GM19025 (cell line): ENCODE data around the gene LGR6.
"Not testable (repeated sequence)": the region's sequence is repeated elsewhere in the genome, so short reads cannot be mapped to it uniquely, and the experiment has no call there.

Experiments
- ATAC-seq: cut with Tn5 transposase; IDR thresholded peaks from one replicate; pipeline ENCODE4 v1.9.1; 2021; ENCODE audit warnings: mild to moderate bottlenecking, low read depth, moderate library complexity; ENCODE audit not compliant: unreplicated experiment

LGR6 gene

DNA sequence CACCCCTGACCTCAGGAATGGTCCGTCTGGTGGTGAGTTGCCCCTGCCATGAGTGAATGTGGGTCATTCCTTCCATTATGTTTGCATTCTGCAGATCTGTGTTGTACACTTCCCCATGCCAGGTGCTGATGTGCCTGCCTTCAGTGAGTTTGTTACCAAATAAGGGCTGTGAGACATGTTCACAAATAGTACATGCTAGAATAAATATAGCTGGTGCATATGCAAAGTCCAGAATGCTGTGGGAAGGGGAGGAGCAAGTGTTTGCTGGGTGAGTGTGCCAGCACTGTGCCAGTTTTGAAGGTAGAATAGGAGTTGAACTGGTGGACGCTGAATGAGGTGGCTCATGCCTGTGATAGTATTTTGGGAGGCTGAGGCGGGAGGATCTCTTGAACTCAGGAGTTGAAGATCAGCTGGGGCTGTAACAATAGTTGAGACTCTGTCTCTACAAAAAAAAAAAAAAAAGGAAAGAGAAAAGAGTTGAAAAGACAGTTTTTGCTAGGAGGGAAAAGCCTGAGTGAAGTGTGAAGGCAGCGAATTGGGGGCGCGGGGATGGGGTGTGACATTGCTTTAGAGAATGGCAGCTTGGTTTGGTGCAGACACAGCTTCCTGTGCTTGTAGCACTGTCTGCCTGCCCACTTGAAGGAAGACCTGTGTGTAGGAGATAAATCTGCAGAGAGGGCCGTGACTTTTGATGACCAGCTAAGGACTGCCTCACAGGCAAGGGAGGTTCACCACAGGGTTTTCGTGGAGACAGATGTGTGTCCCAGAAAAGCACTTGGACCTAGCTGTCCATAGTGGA lies 61.1 kb downstream of the LGR6 start:
- ATAC-seq: no peak

DNA sequence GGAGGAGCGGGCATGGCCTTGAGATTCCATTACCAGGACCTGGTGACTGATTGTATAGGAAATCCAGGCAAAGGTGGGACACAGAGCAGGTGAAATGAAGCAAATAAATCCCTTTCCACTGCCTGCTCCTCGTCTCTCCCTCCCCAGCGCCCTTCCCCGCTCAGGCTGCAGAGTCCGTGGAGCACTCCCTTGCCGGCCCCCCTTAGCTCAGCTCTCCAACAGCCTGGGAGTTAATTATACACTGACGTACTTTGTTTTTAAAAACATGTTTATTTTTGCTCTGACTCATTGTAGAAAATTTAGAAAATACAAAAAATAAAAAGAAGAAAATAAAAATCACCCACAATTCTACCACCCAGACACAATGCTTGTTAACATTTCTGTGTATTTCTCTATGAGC lies 61.7 kb downstream of the LGR6 start:
- ATAC-seq: no peak

DNA sequence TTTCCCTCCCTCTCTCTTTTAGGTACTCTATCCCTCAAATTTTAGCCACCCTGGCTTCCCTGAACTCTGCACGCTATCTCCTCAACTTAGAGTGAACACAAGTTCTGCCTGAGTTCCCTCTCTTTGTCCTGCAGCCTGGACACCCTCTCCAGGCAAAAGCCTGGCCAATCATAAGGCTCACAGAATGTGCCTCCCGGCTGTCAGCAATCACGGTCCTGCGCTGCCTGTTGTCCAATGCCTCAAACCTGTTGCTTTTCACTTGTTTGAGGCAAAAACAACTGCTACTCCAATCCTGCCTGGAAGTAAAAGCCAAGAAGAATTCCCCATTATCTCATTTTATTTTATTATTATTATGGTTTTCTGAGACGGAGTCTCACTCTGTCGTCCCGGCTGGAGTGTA lies 66.1 kb downstream of the LGR6 start:
- no peak for ATAC-seq

DNA sequence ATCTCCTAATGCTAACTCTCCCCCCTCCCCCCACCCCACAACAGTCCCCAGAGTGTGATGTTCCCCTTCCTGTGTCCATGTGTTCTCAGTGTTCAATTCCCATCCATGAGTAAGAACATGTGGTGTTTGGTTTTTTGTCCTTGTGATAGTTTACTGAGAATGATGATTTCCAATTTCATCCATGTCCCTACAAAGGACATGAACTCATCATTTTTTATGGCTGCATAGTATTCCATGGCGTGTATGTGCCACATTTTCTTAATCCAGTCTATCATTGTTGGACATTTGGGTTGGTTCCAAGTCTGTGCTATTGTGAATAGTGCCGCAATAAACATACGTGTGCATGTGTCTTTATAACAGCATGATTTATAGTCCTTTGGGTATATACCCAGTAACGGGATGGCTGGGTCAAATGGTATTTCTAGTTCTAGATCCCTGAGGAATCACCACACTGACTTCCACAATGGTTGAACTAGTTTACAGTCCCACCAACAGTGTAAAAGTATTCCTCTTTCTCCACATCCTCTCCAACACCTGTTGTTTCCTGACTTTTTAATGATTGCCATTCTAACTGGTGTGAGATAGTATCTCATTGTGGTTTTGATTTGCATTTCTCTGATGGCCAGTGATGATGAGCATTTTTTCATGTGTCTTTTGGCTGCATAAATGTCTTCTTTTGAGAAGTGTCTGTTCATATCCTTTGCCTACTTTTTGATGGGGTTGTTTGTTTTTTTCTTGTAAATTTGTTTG lies 67.8 kb downstream of the LGR6 start:
- ATAC-seq: not testable (repeated sequence)

DNA sequence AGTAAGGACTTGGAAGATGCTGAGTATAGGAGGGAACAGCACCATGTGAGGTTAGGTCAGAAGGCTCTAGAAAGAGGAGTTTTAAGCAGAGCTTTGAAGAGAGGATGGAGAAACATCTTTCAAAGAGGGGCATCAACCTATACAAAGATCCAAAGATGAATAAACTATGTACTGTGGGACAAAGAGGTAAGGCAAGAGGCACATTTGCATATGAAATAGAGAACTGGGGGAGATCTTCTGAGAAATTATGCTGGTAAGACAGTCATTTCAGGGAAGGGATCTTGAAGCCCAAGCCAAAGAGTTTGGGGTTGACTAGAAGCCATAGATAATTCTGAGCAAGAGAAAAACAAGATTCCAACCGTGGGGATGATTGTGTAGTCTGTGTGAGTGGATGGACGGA lies 70.0 kb downstream of the LGR6 start:
- no peak for ATAC-seq

DNA sequence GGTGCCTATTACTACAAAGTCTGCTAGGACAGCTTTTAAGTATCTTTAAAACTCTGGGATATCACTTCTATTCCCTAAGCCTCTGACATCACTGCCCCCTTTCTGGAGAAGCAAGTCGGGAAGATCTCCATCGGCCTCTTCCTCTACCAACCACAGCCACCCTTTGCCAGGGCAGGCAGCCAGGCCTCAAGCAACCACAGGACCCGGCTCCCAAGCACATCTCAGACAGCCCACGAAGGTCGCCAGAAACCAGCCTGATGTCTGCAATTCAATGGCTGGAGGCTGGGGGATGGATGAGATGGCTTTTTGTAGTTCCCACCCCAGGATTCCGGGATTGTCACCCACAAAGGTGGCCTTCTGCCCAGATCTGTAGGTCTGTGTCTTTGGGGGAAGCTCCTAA lies 70.7 kb downstream of the LGR6 start:
- no peak for ATAC-seq

DNA sequence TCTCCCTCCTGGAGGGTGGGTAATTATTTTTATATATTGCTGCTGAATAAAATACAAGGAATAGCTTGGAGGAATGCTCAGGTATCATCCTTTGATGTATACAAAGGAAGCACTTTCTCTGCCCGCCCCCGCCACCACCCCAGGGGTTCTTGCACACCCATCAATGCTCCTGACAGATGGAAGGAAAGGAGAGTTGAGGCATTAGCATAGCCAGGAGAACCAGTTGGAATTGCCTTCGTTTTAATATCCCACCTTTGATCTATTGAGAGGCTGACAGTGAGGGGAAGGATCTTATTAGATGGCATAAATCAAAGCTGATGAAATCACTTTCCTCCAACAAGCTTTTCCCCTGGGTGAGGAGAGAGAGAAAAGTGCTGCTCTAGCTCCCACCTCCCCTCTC lies 71.1 kb downstream of the LGR6 start:
- ATAC-seq: no peak

DNA sequence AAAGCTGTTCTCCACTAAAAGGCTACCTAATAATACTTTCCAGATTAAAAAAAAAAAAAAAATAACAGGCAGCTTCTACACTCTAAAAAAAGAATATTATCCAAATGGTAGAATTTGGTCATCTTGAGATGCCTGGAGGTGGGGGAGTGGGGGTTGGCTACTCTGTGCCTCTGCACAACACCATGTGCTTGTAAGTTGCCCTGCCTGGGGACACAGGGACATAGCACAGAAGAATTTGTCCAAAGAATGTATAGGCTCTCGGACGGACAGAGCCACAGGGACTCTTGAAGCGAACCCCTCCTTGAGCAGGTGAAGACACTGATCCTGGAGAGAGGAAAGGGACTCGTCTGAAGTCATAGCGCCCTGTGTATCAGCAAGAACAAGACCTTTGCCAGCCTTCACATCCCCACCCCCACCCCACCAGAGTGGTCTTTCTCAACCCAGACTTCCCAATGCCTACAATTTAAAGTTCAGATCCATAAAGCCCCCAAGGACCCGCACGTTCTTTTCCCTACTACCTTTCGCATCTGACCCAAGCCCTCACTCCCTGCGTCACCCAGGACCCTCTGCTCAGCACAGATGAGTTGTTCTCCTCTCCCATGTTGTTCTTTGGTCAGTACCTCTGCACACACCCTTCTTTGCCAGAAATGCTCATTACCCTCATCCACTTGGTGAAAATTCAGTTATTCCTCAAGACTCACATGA lies 72.6 kb downstream of the LGR6 start:
- no peak for ATAC-seq

DNA sequence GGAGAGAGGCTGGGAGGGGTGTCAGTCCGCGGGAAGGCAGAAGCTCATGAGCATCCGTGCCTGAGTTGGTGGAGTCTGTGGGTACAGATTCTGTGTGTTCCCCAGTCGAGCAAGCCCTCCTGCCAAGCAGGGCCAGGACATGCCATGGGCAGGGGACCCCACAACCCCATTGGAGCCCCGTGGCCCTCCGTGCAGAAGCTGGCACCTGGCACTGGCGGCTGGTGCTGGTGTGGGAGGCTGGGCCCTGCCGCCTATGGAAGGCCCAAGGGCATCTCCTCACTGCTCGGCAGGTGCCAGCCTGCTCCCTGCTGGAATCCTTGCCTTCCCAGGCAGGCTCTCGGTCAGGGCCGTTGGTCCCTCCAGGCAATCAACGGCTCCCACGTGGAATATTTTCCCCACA lies 74.4 kb downstream of the LGR6 start:
- ATAC-seq: no peak

DNA sequence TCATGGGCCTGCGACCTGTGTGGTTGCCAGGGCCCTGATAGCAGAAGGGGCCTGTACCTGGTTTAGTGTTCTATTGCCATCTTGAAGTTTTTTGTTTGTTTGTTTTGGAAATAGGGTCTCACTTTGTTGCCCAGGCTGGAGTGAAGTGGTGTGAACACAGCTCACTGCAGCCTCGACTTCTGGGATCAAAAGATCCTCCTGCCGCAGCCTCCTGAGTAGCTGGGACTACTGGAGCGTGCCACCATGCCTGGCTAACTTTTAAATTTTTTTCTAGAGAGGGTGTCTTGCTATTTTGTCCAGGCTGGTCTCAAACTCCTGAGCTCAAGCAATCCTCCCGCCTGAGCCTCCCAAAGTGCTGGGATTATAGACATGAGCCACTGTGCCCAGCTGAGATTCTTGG lies 75.2 kb downstream of the LGR6 start:
- no peak for ATAC-seq

DNA sequence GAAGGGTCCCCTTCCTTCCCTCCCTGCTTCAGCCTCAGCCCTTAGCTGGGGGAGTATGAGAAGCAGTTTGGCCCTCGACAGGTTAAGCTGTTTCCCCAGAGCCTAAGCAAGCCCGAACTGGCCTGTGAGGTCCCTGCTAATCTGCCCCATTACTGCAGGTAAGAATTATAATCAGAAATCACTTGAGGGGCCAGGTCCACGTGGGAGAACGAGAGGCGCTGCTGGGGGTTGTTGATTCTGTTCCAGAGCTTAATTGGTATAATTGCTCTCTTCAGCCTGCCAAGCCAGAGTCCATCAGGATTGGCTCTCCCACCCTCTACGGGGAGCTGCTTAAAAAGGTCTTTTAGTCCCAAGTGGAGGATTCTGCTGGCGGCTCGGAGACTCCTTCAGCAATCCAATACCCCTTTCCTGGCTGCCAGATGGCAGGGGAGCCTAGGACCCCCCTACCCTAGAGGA lies 77.3 kb downstream of the LGR6 start:
- no peak for ATAC-seq

DNA sequence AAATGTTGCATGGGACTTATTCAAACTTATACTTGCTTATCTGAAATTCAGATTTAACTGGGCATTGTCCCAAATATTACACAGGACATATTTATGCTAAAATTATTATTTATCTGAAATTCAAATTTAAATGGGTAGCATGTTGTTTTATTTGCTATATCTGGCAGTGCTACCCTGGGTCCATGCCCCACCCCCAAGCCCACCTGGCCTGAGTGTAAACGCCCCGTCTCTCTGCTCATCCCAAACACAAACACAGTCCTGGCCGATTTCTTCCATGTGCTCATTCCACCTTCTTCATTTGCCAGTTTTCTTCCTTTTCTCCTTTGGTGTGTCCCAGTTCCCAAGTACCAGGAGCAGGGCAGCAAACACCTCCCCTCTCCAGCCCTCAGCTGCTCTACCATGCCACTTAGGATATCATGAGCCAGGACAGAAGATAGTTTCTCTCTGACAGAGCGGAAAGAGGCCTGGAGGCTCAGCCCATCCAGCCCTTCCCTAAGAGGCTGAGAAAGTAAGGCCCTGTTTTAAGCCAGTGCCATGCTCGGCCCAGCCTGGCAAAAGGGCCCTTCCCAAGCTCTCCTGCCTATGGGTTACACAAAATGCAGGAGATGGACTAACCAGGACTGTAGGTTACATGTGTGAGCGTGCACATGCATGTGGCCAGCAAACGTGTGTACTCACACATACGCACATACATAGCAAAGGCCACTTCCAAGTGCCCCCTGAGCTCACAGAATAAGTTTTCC lies 78.7 kb downstream of the LGR6 start:
- ATAC-seq: no peak

DNA sequence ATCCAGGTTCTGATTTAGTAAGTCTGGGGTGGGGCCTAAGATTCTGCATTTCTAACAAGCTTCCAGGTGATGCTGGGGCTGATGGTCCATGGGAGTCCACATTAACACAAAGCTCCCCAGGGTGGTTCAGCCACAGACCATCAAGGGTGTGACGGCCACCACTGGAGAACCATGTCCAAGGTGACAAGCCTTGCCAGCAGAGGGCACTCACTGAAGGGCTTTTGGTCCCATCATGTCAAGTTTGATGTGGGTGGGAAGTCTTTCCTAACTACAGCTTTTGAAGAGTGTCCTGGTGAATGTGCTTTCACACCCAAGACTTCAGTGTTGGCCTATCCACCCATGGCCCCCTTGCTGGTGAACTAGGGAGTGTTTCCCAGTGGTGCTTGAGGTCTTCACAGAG lies 81.0 kb downstream of the LGR6 start:
- ATAC-seq: no peak

DNA sequence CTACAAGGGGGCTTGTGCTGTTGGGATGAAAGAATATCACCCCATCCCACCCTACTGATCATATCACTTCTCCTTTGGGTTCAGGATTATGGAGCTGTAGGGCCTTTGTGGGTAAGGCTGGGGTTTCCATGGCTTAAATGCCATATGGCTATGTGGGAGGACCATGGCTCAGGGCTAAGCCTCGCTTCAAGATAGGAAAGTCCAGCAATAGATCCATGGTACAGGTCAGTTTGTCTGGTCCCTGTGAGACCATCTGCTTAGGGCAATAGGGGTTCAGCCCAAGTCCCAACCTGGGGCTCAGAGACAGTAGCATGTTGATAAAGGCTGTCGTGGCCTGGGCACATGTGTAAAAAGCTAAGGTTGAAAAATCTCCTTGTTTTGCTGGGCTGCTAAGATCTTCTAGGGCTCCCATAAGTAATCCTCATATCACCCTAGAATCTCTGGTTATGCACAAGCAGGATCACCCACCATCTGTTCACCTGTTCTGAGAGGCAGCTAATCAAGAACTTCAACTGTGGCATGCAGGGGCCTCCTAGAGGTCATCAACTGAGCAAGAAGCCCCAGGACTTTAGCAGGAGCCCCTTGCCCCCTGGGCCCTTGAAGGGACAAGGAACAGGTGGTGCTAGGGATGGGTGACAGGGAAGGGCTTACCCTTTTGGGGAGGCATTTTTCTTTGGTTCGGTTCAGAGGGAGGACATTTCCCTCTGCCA lies 81.6 kb downstream of the LGR6 start:
- no peak for ATAC-seq

DNA sequence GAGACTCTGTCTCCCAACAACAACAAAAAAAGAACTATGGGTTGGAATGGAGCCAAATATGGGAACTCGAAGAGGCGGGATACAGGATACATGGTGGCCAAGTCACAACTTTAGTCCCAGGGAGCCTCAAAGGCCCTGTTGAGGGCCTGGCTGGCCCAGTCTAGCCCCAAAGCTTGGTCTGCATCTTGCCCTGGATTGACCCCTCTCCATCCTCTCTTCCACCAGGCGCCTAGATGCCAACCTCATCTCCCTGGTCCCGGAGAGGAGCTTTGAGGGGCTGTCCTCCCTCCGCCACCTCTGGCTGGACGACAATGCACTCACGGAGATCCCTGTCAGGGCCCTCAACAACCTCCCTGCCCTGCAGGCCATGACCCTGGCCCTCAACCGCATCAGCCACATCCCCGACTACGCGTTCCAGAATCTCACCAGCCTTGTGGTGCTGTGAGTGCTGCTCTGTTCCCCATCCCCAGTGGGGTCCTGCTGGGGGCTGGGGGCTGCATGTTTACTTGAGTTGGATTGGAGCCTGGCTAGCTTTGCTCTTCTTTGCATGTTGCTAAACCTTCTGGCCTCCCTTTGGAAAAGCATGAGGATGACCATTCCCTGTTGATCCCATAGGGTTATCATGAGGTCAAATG lies 82.6 kb downstream of the LGR6 start:
- no peak for ATAC-seq

DNA sequence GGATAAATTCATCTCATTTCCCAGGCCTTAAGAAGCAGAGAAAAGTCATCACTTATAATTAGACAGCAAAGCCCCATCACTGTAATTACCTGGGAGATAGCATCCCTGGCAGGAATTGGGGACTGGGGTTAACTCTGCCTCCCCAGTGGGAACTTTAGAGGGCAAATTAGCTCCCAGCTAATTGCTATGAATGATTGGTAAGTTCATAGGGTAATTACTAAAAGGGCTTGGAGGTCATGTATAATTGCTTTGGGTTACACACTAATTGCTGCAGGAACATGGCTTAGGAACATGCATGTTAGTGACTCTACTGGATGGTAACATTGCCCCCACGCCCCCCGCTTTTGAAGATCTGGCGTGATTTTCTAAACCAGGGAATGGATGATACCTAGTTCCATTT lies 83.3 kb downstream of the LGR6 start:
- no peak for ATAC-seq

DNA sequence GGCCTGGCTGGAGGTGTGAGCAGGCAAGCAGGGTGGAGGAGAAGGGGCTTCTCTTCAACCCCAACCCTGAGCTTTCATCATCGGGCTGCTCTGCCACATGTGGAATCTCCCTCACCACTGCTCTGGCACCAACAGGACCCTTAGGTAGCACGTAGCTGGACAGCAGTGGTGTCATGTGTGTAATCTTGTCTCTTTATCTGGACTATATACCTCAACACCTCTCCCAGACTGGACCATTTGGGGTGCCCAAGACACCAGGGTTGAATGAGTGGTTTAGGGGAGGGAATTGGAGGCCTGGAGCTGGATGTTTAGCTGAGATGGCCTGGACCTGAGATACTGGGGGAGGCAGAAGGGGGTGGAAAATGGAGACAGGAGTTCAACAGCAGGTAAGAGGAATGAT lies 85.2 kb downstream of the LGR6 start:
- no peak for ATAC-seq

DNA sequence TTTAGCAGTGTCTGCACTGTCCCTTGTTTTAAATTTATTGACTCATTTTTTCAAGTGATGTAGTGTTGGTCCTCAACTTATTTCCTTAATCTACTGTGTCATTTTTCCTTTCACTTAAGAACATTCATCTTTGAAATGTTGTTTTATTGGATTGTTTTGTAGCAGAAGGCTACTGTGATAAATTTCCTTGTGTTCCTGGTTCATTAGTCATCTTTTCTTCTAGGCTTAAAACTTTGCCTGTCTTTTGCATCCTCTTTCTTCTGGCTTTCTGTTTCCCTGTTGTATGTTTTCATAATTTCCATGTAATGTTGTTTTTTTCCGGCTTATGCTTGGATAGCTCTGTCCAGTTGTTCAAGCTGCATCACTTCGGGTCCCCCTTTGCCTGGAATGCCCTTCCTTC lies 86.2 kb downstream of the LGR6 start:
- ATAC-seq: no peak

DNA sequence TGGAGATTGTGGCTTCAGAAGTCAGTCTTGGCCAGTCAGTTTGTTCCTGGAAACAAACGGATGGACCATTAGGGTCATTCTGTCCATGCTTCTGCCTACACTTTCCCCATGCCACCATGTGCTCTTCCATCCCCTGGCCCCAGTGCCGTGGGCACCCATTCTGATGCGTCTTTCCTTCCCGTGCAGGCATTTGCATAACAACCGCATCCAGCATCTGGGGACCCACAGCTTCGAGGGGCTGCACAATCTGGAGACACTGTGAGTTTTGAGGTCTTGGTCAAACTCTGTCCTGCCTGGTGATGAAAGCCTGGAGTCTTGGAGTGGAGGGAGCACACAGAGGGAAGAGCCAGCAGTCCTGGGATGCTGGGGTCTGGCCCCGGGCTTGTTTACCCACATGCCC lies 87.0 kb downstream of the LGR6 start:
- no peak for ATAC-seq
